Nucleus accumbens (tissue), 56 donors: Measurements from ENCODE around the gene CRYL1.
A peak's percentile ranks its signal among the peaks of the same experiment; 100 is the strongest.

Source experiments
- DNase-seq, 56 donors: peaks; one replicate each; lab custom pipeline; 2025; lab: John Stamatoyannopoulos, UW

The CRYL1 gene

GRCh38 chr13:20429682-20430081, 96.0 kb downstream of the CRYL1 start:
- no peak for DNase-seq

- DNase-seq, result no peak
These were observed 96.7 kb downstream of the CRYL1 start for GRCh38 chr13:20428666-20429644.

GRCh38 chr13:20426766-20427448, 98.8 kb downstream of the CRYL1 start:
- DNase-seq, result peak in 1 of 56 donors; percentile 21

- DNase-seq, result no peak
These were observed 99.8 kb downstream of the CRYL1 start for GRCh38 chr13:20425819-20426219.

GRCh38 chr13:20424949-20425348, 100.7 kb downstream of the CRYL1 start:
- no peak for DNase-seq

- no peak for DNase-seq
These were observed 101.2 kb downstream of the CRYL1 start for GRCh38 chr13:20424559-20424852.

- DNase-seq, result no peak
These were observed 103.3 kb downstream of the CRYL1 start for GRCh38 chr13:20422362-20422761.

GRCh38 chr13:20420938-20421337, 104.7 kb downstream of the CRYL1 start:
- DNase-seq, result no peak

- DNase-seq, result no peak
These were observed 106.7 kb downstream of the CRYL1 start for GRCh38 chr13:20418953-20419352.

GRCh38 chr13:20416223-20416745, 109.4 kb downstream of the CRYL1 start:
- no peak for DNase-seq

- no peak for DNase-seq
These were observed 110.0 kb downstream of the CRYL1 start for GRCh38 chr13:20415694-20416107.

GRCh38 chr13:20415306-20415679, 110.4 kb downstream of the CRYL1 start:
- no peak for DNase-seq

- DNase-seq, result no peak
These were observed 110.9 kb downstream of the CRYL1 start for GRCh38 chr13:20414546-20415305.

GRCh38 chr13:20412691-20413355, 112.8 kb downstream of the CRYL1 start:
- no peak for DNase-seq

- DNase-seq, result no peak
These were observed 113.9 kb downstream of the CRYL1 start for GRCh38 chr13:20411638-20412342.

- no peak for DNase-seq
These were observed 114.9 kb downstream of the CRYL1 start for GRCh38 chr13:20410726-20411125.

GRCh38 chr13:20408181-20408580, 117.5 kb downstream of the CRYL1 start:
- no peak for DNase-seq

GRCh38 chr13:20407759-20408158, 117.9 kb downstream of the CRYL1 start:
- DNase-seq, result no peak

GRCh38 chr13:20405691-20406090, 120.0 kb downstream of the CRYL1 start:
- DNase-seq, result no peak
